Measurements from ENCODE around the gene PCDHGA1. TPM values are rescaled to one million over a fixed set of nuclear protein-coding genes. Genes with fewer than 3 reads are reported as not detected.

Gene PCDHGA1
- polyA plus RNA-seq, 3 donors = not detected

DNA sequence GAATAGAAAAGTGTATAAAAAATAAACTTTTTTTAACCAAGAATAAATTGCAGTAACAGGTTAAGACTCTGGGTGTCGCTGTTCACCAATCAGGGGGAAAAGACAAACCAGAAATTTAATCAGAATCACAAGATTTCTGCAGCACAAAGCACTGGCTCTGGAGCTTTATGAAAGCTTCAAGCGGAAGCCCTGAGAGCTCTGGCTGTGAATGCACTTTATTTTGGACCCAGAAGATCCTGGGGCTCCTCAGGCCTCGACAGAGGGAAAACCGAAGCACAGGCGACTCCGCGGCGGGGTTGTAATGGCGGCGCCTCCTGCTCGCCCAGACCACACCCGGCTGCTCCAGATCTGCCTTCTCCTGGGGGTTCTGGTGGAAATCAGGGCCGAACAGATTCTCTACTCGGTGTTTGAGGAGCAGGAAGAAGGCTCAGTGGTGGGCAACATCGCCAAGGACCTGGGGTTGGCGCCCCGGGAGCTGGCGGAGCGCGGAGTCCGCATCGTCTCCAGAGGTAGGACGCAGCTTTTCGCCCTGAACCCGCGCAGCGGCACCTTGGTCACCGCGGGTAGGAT lies 24.7 kb downstream of the PCDHGA1 start, which contains the start of gene PCDHGA4:
TSS of gene PCDHGA4 (plus strand) at position 122 of the 570 bp plus-strand sequence. CDS start at position 209, 87 bp downstream.
- Histone ChIP-seq H3K9me3 (replicated peaks in 1 of 2; ENCODE audit: control insufficient read depth in 1 of 2, insufficient read depth in 1 of 2, low read length in 2 of 2) (peaks cover 52 to 75% of the 10 kb centered on the region in 2 donors), H3K36me3 (replicated peaks in 1 of 2; ENCODE audit: control insufficient read depth in 1 of 2, insufficient read depth in 2 of 2, low read length in 2 of 2) (no peaks in the 10 kb centered on the region), H3K4me2 (replicated peaks; ENCODE audit: extremely low read depth, low read length, poor library complexity, severe bottlenecking) (no peak within 1 kb of the TSS), H3K9ac (ENCODE audit: insufficient read depth, low read length, poor library complexity, severe bottlenecking) (no peak within 1 kb of the TSS), H3K27me3 (ENCODE audit: control insufficient read depth in 2 of 2, insufficient read depth in 2 of 2, low read length in 2 of 2) (peaks cover 30 to 91% of the 10 kb centered on the region in 2 donors), H4K20me1 (ENCODE audit: insufficient read depth, low read length) (no peaks in the 10 kb centered on the region), H3K4me1 (ENCODE audit: control insufficient read depth in 1 of 2, insufficient read depth in 2 of 2, low read length in 2 of 2) (no peaks in the 10 kb centered on the region), H3K27ac (ENCODE audit: low read depth in 1 of 2, low read length in 2 of 2) (no peak within 1 kb of the TSS), H3K4me3 (replicated peaks in 1 of 3; ENCODE audit: low read depth in 2 of 3, low read length in 3 of 3) (peak within 1 kb of the TSS in 1 of 3 experiments; percentile 19), H3K79me2 (ENCODE audit: insufficient read depth, low read length) (no peaks in the 10 kb centered on the region), H2AFZ (ENCODE audit: insufficient read depth, low read depth, low read length, poor library complexity, severe bottlenecking) (peak within 1 kb of the TSS; percentile 33)
- Mint-ChIP-seq H3K36me3 (peaks cover 6 to 7% of the 10 kb centered on the region in 2 donors), H3K27me3 (ENCODE audit: low read depth in 3 of 3) (peaks cover 29 to 64% (median 60%) of the 10 kb centered on the region in 3 donors), H3K4me3 (peak within 1 kb of the TSS in 1 of 2 donors; percentile 42), H3K9me3 (peaks cover 37 to 80% (median 62%) of the 10 kb centered on the region in 7 donors), H3K27ac (no peak within 1 kb of the TSS), H3K4me1 (peaks cover 2% of the 10 kb centered on the region)
- intact Hi-C loops (cut with micrococcal nuclease) = no loop called here
- 15% methylated on average over 28 of the region's 29 CpGs for WGBS (ENCODE audit: insufficient coverage)
- TF ChIP-seq, protein P1, sequence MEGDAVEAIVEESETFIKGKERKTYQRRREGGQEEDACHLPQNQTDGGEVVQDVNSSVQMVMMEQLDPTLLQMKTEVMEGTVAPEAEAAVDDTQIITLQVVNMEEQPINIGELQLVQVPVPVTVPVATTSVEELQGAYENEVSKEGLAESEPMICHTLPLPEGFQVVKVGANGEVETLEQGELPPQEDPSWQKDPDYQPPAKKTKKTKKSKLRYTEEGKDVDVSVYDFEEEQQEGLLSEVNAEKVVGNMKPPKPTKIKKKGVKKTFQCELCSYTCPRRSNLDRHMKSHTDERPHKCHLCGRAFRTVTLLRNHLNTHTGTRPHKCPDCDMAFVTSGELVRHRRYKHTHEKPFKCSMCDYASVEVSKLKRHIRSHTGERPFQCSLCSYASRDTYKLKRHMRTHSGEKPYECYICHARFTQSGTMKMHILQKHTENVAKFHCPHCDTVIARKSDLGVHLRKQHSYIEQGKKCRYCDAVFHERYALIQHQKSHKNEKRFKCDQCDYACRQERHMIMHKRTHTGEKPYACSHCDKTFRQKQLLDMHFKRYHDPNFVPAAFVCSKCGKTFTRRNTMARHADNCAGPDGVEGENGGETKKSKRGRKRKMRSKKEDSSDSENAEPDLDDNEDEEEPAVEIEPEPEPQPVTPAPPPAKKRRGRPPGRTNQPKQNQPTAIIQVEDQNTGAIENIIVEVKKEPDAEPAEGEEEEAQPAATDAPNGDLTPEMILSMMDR (IDR thresholded peaks at IDR 0.05) = peak; percentile 63
- DNase-seq = no peak

DNA sequence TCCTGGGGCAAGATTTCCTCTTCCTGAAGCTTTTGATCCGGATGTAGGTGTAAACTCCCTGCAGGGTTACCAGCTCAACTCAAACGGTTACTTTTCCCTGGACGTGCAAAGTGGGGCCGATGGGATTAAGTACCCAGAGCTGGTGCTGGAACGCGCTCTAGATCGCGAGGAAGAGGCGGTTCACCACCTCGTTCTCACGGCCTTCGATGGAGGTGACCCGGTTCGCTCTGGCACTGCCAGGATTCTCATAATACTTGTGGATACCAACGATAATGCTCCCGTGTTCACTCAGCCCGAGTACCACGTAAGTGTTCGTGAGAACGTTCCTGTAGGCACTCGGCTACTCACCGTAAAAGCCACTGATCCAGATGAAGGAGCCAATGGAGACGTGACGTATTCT lies 25.3 kb downstream of the PCDHGA1 start:
- no peak overlapping the region for H3K4me3 Mint-ChIP-seq
- no peak overlapping the region for H3K4me3 ChIP-seq (replicated peaks in 1 of 3; ENCODE audit: low read depth in 2 of 3, low read length in 3 of 3)
- TF ChIP-seq, protein P1 (IDR thresholded peaks at IDR 0.05) = no peak
- no peak overlapping the region for H3K9ac ChIP-seq (ENCODE audit: insufficient read depth, low read length, poor library complexity, severe bottlenecking)
- H3K79me2 ChIP-seq (ENCODE audit: insufficient read depth, low read length) = no peaks in the 10 kb centered on the region
- peaks cover 38 to 80% (median 62%) of the 10 kb centered on the region in 7 donors for H3K9me3 Mint-ChIP-seq
- no peaks in the 10 kb centered on the region for H3K36me3 ChIP-seq (replicated peaks in 1 of 2; ENCODE audit: control insufficient read depth in 1 of 2, insufficient read depth in 2 of 2, low read length in 2 of 2)
- no peaks in the 10 kb centered on the region for H3K4me1 ChIP-seq (ENCODE audit: control insufficient read depth in 1 of 2, insufficient read depth in 2 of 2, low read length in 2 of 2)
- peaks cover 2% of the 10 kb centered on the region for H3K4me1 Mint-ChIP-seq
- no peak for DNase-seq
- H3K27ac ChIP-seq (ENCODE audit: low read depth in 1 of 2, low read length in 2 of 2) = no peak overlapping the region
- peaks cover 31 to 91% of the 10 kb centered on the region in 2 donors for H3K27me3 ChIP-seq (ENCODE audit: control insufficient read depth in 2 of 2, insufficient read depth in 2 of 2, low read length in 2 of 2)
- H3K27me3 Mint-ChIP-seq (ENCODE audit: low read depth in 3 of 3) = peaks cover 33 to 64% (median 59%) of the 10 kb centered on the region in 3 donors
- H3K27ac Mint-ChIP-seq = no peak overlapping the region
- H3K36me3 Mint-ChIP-seq = peaks cover 9 to 10% of the 10 kb centered on the region in 2 donors
- 48% methylated on average over 23 of the region's 24 CpGs for WGBS (ENCODE audit: insufficient coverage)
- H2AFZ ChIP-seq (ENCODE audit: insufficient read depth, low read depth, low read length, poor library complexity, severe bottlenecking) = no peak overlapping the region
- intact Hi-C loops (cut with micrococcal nuclease) = no loop called here
- H3K9me3 ChIP-seq (replicated peaks in 1 of 2; ENCODE audit: control insufficient read depth in 1 of 2, insufficient read depth in 1 of 2, low read length in 2 of 2) = peaks cover 53 to 75% of the 10 kb centered on the region in 2 donors
- no peak overlapping the region for H3K4me2 ChIP-seq (replicated peaks; ENCODE audit: extremely low read depth, low read length, poor library complexity, severe bottlenecking)
- no peaks in the 10 kb centered on the region for H4K20me1 ChIP-seq (ENCODE audit: insufficient read depth, low read length)

Data from CD14-positive monocyte (primary cell).